ENCODE measurements around the gene FRY. TPM values are rescaled to one million over a fixed set of nuclear protein-coding genes. Genes with fewer than 3 reads are reported as not detected.

FRY gene
- total and polyA plus RNA-seq, 9 of the 15 experiments (the other 6 are each of a cell fraction or from before 2014, with no cell fraction given) = 0.03 to 0.31 (median 0.11) TPM; not detected in 3

DNA sequence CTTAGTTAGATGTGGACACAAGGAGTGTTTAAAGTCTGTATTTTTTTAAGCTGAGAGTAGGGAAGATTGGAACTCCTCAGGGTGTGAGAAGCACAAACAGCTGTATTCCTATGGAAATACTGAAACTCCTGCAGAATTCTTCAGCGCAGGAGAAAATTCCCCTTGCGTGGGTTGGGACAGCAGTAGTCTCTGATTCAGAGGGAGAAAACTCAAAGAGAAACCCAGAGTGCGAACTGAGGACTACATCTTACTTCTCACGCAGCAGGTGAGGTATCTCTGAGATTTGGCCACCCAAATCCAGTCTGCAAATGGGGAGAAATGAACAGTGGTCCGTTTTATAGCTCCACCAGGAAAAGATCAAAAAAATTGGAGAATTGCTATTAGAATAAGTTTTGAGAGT lies 60.9 kb downstream of the FRY start:
- ChIA-PET POLR2A (no interaction called here), CTCF (ENCODE audit: low intra/inter-chr PET ratio) (no interaction called here)
- Histone ChIP-seq H3K4me1 (replicated peaks in 1 of 2; ENCODE audit: control insufficient read depth in 2 of 2, insufficient read depth in 2 of 2, low read length in 2 of 2) (no peaks in the 10 kb centered on the region), H3K4me2 (ENCODE audit: insufficient read depth, low read length) (no peak overlapping the region), H3K27me3 (ENCODE audit: control insufficient read depth in 2 of 2, insufficient read depth in 2 of 2, low read length in 2 of 2) (no peaks in the 10 kb centered on the region), H3K79me2 (ENCODE audit: control insufficient read depth, insufficient read depth, low read length) (no peaks in the 10 kb centered on the region), H3K9ac (ENCODE audit: insufficient read depth in 1 of 2, low read depth in 2 of 2, low read length in 2 of 2) (no peak overlapping the region), H3K36me3 (ENCODE audit: control insufficient read depth, insufficient read depth, low read length) (no peaks in the 10 kb centered on the region), H3K27ac (ENCODE audit: extremely low read depth, low read depth, low read length) (no peak overlapping the region), H3K9me1 (ENCODE audit: control insufficient read depth, insufficient read depth, low read length) (no peaks in the 10 kb centered on the region), H3K9me3 (replicated peaks; ENCODE audit: control insufficient read depth, insufficient read depth, low read depth, low read length) (no peaks in the 10 kb centered on the region), H4K20me1 (replicated peaks; ENCODE audit: control insufficient read depth, insufficient read depth, low read length) (no peaks in the 10 kb centered on the region), H2AFZ (ENCODE audit: low read depth, low read length) (no peak overlapping the region), H3K4me3 (no peak overlapping the region)
- ATAC-seq (no peak), DNase-seq (ENCODE audit: extremely low read depth in 1 of 4, low spot score in 3 of 4) (no peak), FAIRE-seq (no peak)
- intact Hi-C loops (cut with micrococcal nuclease) = no loop called here
- TF ChIP-seq SMARCB1 (IDR thresholded peaks at IDR 0.05; ENCODE audit: insufficient read length, low read depth) = no peak
- TF ChIP-seq ELF4 (CRISPR knock-in tag; IDR thresholded peaks at IDR 0.05) = no peak
- no peak for TF ChIP-seq SNIP1 (IDR thresholded peaks at IDR 0.05; ENCODE audit: low read depth)
- no TSS peak for BruUV-seq (replicated peaks)
- WGBS (ENCODE audit: insufficient coverage, low coverage, missing lambda C conversion rate) = 0% methylated on average over 5 of the region's 5 CpGs
- in situ Hi-C loops (cut with MboI) = no loop called here

DNA sequence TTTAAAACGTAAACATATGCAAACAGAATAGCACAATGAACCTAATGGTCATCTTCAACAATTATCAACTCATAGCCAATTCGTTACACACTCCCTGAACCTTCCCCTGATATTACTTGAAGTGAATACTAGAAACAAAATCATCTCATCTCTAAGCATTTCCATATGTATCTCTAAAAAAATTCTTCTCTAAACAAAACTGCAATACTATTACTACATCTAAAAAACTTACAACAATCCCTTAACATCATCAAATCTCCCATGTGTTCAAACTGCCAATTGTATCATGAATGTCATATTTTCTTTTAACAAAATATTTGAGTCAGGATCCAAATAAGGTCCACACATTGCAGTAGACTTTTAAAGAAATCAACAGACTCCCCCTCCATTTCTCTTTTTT lies 61.4 kb downstream of the FRY start:
- in situ Hi-C loops (cut with MboI) (no loop called here), intact Hi-C loops (cut with micrococcal nuclease) (no loop called here)
- no peaks in the 10 kb centered on the region for H3K9me3 ChIP-seq (replicated peaks; ENCODE audit: control insufficient read depth, insufficient read depth, low read depth, low read length)
- no peaks in the 10 kb centered on the region for H3K4me1 ChIP-seq (replicated peaks in 1 of 2; ENCODE audit: control insufficient read depth in 2 of 2, insufficient read depth in 2 of 2, low read length in 2 of 2)
- H3K79me2 ChIP-seq (ENCODE audit: control insufficient read depth, insufficient read depth, low read length) = no peaks in the 10 kb centered on the region
- no peak overlapping the region for H3K4me3 ChIP-seq
- H2AFZ ChIP-seq (ENCODE audit: low read depth, low read length) = no peak overlapping the region
- no TSS peak for BruUV-seq (replicated peaks)
- no peak overlapping the region for H3K27ac ChIP-seq (ENCODE audit: extremely low read depth, low read depth, low read length)
- no peak for ATAC-seq
- ChIA-PET CTCF (ENCODE audit: low intra/inter-chr PET ratio) (no interaction called here), POLR2A (no interaction called here)
- H3K9ac ChIP-seq (ENCODE audit: insufficient read depth in 1 of 2, low read depth in 2 of 2, low read length in 2 of 2) = no peak overlapping the region
- no peak overlapping the region for H3K4me2 ChIP-seq (ENCODE audit: insufficient read depth, low read length)
- no peaks in the 10 kb centered on the region for H3K36me3 ChIP-seq (ENCODE audit: control insufficient read depth, insufficient read depth, low read length)
- no peak for FAIRE-seq
- H3K27me3 ChIP-seq (ENCODE audit: control insufficient read depth in 2 of 2, insufficient read depth in 2 of 2, low read length in 2 of 2) = no peaks in the 10 kb centered on the region
- DNase-seq (ENCODE audit: extremely low read depth in 1 of 4, low spot score in 3 of 4) = no peak
- WGBS (ENCODE audit: insufficient coverage, low coverage, missing lambda C conversion rate) = 0% methylated on average over 2 of the region's 2 CpGs
- H4K20me1 ChIP-seq (replicated peaks; ENCODE audit: control insufficient read depth, insufficient read depth, low read length) = no peaks in the 10 kb centered on the region
- H3K9me1 ChIP-seq (ENCODE audit: control insufficient read depth, insufficient read depth, low read length) = no peaks in the 10 kb centered on the region
- TF ChIP-seq, protein P1, sequence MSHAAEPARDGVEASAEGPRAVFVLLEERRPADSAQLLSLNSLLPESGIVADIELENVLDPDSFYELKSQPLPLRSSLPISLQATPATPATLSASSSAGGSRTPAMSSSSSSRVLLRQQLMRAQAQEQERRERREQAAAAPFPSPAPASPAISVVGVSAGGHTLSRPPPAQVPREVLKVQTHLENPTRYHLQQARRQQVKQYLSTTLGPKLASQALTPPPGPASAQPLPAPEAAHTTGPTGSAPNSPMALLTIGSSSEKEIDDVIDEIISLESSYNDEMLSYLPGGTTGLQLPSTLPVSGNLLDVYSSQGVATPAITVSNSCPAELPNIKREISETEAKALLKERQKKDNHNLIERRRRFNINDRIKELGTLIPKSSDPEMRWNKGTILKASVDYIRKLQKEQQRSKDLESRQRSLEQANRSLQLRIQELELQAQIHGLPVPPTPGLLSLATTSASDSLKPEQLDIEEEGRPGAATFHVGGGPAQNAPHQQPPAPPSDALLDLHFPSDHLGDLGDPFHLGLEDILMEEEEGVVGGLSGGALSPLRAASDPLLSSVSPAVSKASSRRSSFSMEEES (CRISPR knock-in tag; IDR thresholded peaks at IDR 0.05) = no peak
- TF ChIP-seq ZKSCAN1 (IDR thresholded peaks at IDR 0.05; ENCODE audit: low read depth, low read length) = no peak
- no peak for TF ChIP-seq HNRNPLL (IDR thresholded peaks at IDR 0.05; ENCODE audit: low read depth, low read length, poor library complexity, severe bottlenecking)
- TF ChIP-seq, protein P2, sequence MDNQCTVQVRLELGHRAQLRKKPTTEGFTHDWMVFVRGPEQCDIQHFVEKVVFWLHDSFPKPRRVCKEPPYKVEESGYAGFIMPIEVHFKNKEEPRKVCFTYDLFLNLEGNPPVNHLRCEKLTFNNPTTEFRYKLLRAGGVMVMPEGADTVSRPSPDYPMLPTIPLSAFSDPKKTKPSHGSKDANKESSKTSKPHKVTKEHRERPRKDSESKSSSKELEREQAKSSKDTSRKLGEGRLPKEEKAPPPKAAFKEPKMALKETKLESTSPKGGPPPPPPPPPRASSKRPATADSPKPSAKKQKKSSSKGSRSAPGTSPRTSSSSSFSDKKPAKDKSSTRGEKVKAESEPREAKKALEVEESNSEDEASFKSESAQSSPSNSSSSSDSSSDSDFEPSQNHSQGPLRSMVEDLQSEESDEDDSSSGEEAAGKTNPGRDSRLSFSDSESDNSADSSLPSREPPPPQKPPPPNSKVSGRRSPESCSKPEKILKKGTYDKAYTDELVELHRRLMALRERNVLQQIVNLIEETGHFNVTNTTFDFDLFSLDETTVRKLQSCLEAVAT (IDR thresholded peaks at IDR 0.05) = no peak
- no peak for TF ChIP-seq TCF7 (IDR thresholded peaks at IDR 0.05; ENCODE audit: borderline replicate concordance)
- no peak for TF ChIP-seq NCOA2 (IDR thresholded peaks at IDR 0.05; ENCODE audit: partially characterized antibody in 2 of 2)
- TF ChIP-seq POLR2AphosphoS5 (IDR thresholded peaks at IDR 0.05; ENCODE audit: control insufficient read depth, insufficient read depth, low read depth, low read length) = no peak
- no peak for TF ChIP-seq TEAD2 (tag; IDR thresholded peaks at IDR 0.05)
- no peak for TF ChIP-seq CREM (IDR thresholded peaks at IDR 0.05; ENCODE audit: low read depth)
- no peak for TF ChIP-seq NFE2 (IDR thresholded peaks at IDR 0.05; ENCODE audit: low read depth)
- TF ChIP-seq ETV6 (IDR thresholded peaks at IDR 0.05; ENCODE audit: borderline replicate concordance in 1 of 2, low read depth in 2 of 2, low read length in 1 of 2) = no peak
- no peak for TF ChIP-seq ETV6 (CRISPR knock-in tag; IDR thresholded peaks at IDR 0.05; ENCODE audit: borderline replicate concordance)

Data from K562 (cell line).